CD14-positive monocyte (primary cell): Measurements from ENCODE around the gene BRIP1. TPM values are rescaled to one million over a fixed set of nuclear protein-coding genes. Genes with fewer than 3 reads are reported as not detected.
"Not testable (repeated sequence)": the region's sequence is repeated elsewhere in the genome, so short reads cannot be mapped to it uniquely, and the experiment has no call there.

Source experiments
- DNase-seq, 3 donors: peaks; one replicate each; pipeline ENCODE4 v3.0.0-alpha.2; 2011 to 2022
- H2AFZ ChIP-seq: 2 replicates; pipeline ENCODE4 v1.6.0; 2012; ENCODE audit warnings: mild to moderate bottlenecking, low read depth, low read length, inconsistent platforms; ENCODE audit not compliant: insufficient read depth, poor library complexity, severe bottlenecking
- H3K27ac ChIP-seq, 2 donors: 1 replicate in 1 of 2; 2 replicates in 1 of 2; pipeline ENCODE4 v1.5.1; 2012 to 2013; ENCODE audit warnings: low read length in 2 of 2, control low read depth in 1 of 2, inconsistent platforms in 1 of 2, low read depth in 1 of 2, mild to moderate bottlenecking in 1 of 2
- H3K27me3 ChIP-seq, 2 donors: one replicate each; pipeline versions ENCODE4 v1.6.0 to v1.6.1; 2011 to 2013; ENCODE audit warnings: low read length in 2 of 2; ENCODE audit not compliant: control insufficient read depth in 2 of 2, insufficient read depth in 2 of 2
- H3K36me3 ChIP-seq, 2 donors: replicated peaks in 1 of 2; 1 replicate in 1 of 2; 2 replicates in 1 of 2; pipeline versions ENCODE4 v1.5.1 to v1.6.1; 2012 to 2013; ENCODE audit warnings: low read length in 2 of 2, control low read depth in 1 of 2, inconsistent platforms in 1 of 2, mild to moderate bottlenecking in 1 of 2; ENCODE audit not compliant: insufficient read depth in 2 of 2, control insufficient read depth in 1 of 2
- H3K4me1 ChIP-seq, 2 donors: 1 replicate in 1 of 2; 2 replicates in 1 of 2; pipeline versions ENCODE4 v1.5.1 to v1.6.1; 2012 to 2013; ENCODE audit warnings: low read length in 2 of 2, control low read depth in 1 of 2, inconsistent platforms in 1 of 2, mild to moderate bottlenecking in 1 of 2, moderate library complexity in 1 of 2; ENCODE audit not compliant: insufficient read depth in 2 of 2, control insufficient read depth in 1 of 2
- H3K4me2 ChIP-seq: replicated peaks from 2 replicates; pipeline ENCODE3; 2012; ENCODE audit warnings: low read length, moderate library complexity, mild to moderate bottlenecking; ENCODE audit not compliant: poor library complexity, severe bottlenecking; ENCODE audit errors: extremely low read depth
- H3K4me3 ChIP-seq, 3 experiments: fragments of 200-600 bp in 1 of 3; sonication (generic) in 1 of 3; replicated peaks in 1 of 3; 1 replicate in 2 of 3; 2 replicates in 1 of 3; pipeline ENCODE4 v1.5.1; 2011 to 2013; ENCODE audit warnings: low read length in 3 of 3, mild to moderate bottlenecking in 3 of 3, control low read depth in 2 of 3, low read depth in 2 of 3, inconsistent platforms in 1 of 3, moderate library complexity in 1 of 3
- H3K79me2 ChIP-seq: 2 replicates; pipeline ENCODE4 v1.6.0; 2012; ENCODE audit warnings: mild to moderate bottlenecking, control low read depth, inconsistent platforms, low read length, moderate library complexity; ENCODE audit not compliant: insufficient read depth
- H3K9ac ChIP-seq: 2 replicates; pipeline ENCODE4 v1.6.0; 2017; ENCODE audit warnings: low read length, mild to moderate bottlenecking; ENCODE audit not compliant: insufficient read depth, poor library complexity, severe bottlenecking
- H3K9me3 ChIP-seq, 2 donors: replicated peaks in 1 of 2; 1 replicate in 1 of 2; 2 replicates in 1 of 2; pipeline versions ENCODE4 v1.5.1 to v1.6.1; 2012 to 2013; ENCODE audit warnings: low read length in 2 of 2, control low read depth in 1 of 2; ENCODE audit not compliant: control insufficient read depth in 1 of 2, insufficient read depth in 1 of 2
- H4K20me1 ChIP-seq: 2 replicates; pipeline ENCODE4 v1.6.0; 2012; ENCODE audit warnings: mild to moderate bottlenecking, low read length, control low read depth, moderate library complexity; ENCODE audit not compliant: insufficient read depth
- H3K27ac Mint-ChIP-seq, 7 donors: one replicate each; pipeline ENCODE4 v1.8.0; 2020; ENCODE audit warnings: mild to moderate bottlenecking in 7 of 7, mixed read lengths in 7 of 7, moderate library complexity in 6 of 7, inconsistent platforms in 2 of 7
- H3K27me3 Mint-ChIP-seq, 3 donors: one replicate each; pipeline ENCODE4 v1.8.0; 2021 to 2022; ENCODE audit warnings: low read depth in 3 of 3, mild to moderate bottlenecking in 3 of 3, mixed read lengths in 3 of 3, moderate library complexity in 3 of 3, inconsistent platforms in 1 of 3
- H3K36me3 Mint-ChIP-seq, 2 donors: one replicate each; pipeline ENCODE4 v1.8.0; 2020; ENCODE audit warnings: mixed read lengths in 2 of 2, inconsistent platforms in 1 of 2, mild to moderate bottlenecking in 1 of 2
- H3K4me1 Mint-ChIP-seq: one replicate; pipeline ENCODE4 v1.8.0; 2020; ENCODE audit warnings: mild to moderate bottlenecking, mixed read lengths
- H3K4me3 Mint-ChIP-seq, 2 donors: one replicate each; pipeline ENCODE4 v1.8.0; 2020; ENCODE audit warnings: mild to moderate bottlenecking in 2 of 2, mixed read lengths in 2 of 2, moderate library complexity in 1 of 2
- H3K9me3 Mint-ChIP-seq, 7 donors: one replicate each; pipeline ENCODE4 v1.8.0; 2020 to 2022; ENCODE audit warnings: mixed read lengths in 7 of 7, mild to moderate bottlenecking in 6 of 7, moderate library complexity in 6 of 7, inconsistent platforms in 2 of 7
- CTCF ChIP-seq: fragments of 200-600 bp; IDR thresholded peaks from one replicate; pipeline ENCODE4 v1.8.0; 2022; ENCODE audit warnings: antibody characterized with exemption, mild to moderate bottlenecking
- WGBS: methylation state at CpG from one replicate; pipeline ENCODE4 v1.1.5; 2013; ENCODE audit warnings: missing lambda C conversion rate; ENCODE audit not compliant: insufficient coverage; 5-methylcytosine and 5-hydroxymethylcytosine counted together
- intact Hi-C, 2 donors: fragments of 100-400 bp; cut with micrococcal nuclease; formaldehyde crosslinking; loops; one replicate each; pipeline versions ENCODE4 v1.15.0 to v1.15.1; 2023
- polyA plus RNA-seq, 3 donors: library from polyadenylated mRNA; depleted of rRNA in 1 of 3; unstranded in 2 of 3; stranded (reverse) in 1 of 3; fragments of 300-500 nt in 2 of 3; fragments of >200 nt in 1 of 3; fragmentation: Illumina TruSeq in 2 of 3; gene quantifications; 1 replicate in 2 of 3; 2 replicates in 1 of 3; pipeline ENCODE4 v1.2.3, GENCODE V29; 2012 to 2021

BRIP1 gene
- polyA plus RNA-seq, 3 donors, result 0.11 to 0.12 TPM; not detected in 1

DNA sequence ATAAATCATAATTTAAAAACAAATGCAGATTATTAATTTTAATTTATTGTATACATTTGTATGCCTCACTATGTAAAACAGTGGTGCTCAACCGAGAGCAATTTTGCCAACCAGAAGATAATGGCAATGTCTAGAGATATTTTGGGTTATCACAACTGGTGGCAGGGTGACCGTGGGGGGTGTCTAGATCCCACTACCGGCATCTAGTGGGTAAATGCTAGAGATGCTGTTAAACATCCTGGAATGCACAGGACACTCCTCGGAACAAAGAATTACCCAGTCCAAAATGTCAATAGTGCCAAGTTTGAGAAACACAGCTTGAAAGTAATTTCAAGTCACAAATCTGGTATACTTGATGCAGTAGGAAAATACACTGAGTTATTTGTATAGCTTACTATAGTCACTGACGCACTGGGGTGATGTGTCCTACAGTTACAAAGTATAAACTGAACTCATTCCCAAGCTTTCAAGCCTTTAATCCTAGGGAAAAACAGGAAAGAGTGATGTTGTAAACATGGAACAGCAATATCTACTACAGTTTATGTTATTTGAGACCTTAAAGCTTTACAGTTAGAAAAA, 133.5 kb downstream of the BRIP1 start:
- Mint-ChIP-seq H3K27ac (no peak overlapping the region), H3K36me3 (peaks cover 19 to 32% of the 10 kb centered on the region in 2 donors), H3K4me1 (no peaks in the 10 kb centered on the region), H3K27me3 (no peaks in the 10 kb centered on the region), H3K4me3 (no peak overlapping the region), H3K9me3 (peaks cover 0 to 2% (median 0%) of the 10 kb centered on the region in 7 donors)
- TF ChIP-seq CTCF, result no peak
- Histone ChIP-seq H3K4me2 (no peak overlapping the region), H3K4me1 (no peaks in the 10 kb centered on the region), H3K27ac (no peak overlapping the region), H3K79me2 (no peaks in the 10 kb centered on the region), H3K36me3 (peaks cover 0 to 17% of the 10 kb centered on the region in 2 donors), H2AFZ (no peak overlapping the region), H4K20me1 (no peaks in the 10 kb centered on the region), H3K9me3 (no peaks in the 10 kb centered on the region), H3K9ac (no peak overlapping the region), H3K27me3 (no peaks in the 10 kb centered on the region), H3K4me3 (no peak overlapping the region)
- 100% methylated on average over 2 of the region's 5 CpGs for WGBS
- intact Hi-C loops, result no loop called here
- no peak for DNase-seq

DNA sequence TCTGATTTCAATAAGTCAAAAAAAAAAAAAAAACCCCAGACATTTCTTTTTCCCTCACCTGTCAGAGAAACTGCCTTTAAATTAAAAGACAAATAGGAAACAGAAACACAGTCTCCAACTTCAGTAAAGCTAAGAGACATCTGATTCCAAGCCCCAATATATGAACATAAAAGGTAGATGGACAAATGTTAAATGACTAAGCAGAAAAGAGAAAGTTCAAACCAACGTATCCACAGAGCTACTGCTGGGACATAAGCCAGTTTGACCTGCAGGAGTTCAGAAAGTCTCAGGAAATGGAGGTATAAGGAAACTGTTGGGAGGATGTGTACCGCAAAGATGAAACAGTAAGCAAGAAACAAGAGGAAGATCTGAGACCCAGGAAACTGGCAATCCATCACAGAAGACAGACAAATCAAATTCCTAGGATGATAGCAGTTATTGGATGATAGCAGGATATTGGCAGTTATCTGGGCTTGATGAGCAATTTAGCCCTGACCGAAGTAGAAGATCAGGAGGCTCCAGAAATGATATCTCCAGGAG, 135.0 kb downstream of the BRIP1 start:
- Histone ChIP-seq H3K9me3 (no peaks in the 10 kb centered on the region), H3K27me3 (no peaks in the 10 kb centered on the region), H3K27ac (no peak overlapping the region), H3K9ac (no peak overlapping the region), H4K20me1 (no peaks in the 10 kb centered on the region), H3K36me3 (peaks cover 0 to 17% of the 10 kb centered on the region in 2 donors), H2AFZ (no peak overlapping the region), H3K4me2 (no peak overlapping the region), H3K79me2 (no peaks in the 10 kb centered on the region), H3K4me1 (no peaks in the 10 kb centered on the region), H3K4me3 (no peak overlapping the region)
- Mint-ChIP-seq H3K9me3 (peaks cover 0 to 2% (median 0%) of the 10 kb centered on the region in 7 donors), H3K27me3 (no peaks in the 10 kb centered on the region), H3K4me3 (no peak overlapping the region), H3K36me3 (peaks cover 21 to 32% of the 10 kb centered on the region in 2 donors), H3K4me1 (no peaks in the 10 kb centered on the region), H3K27ac (no peak overlapping the region)
- no peak for TF ChIP-seq CTCF
- 75% methylated on average over 2 of the region's 3 CpGs for WGBS
- DNase-seq, result no peak
- intact Hi-C loops, result no loop called here

DNA sequence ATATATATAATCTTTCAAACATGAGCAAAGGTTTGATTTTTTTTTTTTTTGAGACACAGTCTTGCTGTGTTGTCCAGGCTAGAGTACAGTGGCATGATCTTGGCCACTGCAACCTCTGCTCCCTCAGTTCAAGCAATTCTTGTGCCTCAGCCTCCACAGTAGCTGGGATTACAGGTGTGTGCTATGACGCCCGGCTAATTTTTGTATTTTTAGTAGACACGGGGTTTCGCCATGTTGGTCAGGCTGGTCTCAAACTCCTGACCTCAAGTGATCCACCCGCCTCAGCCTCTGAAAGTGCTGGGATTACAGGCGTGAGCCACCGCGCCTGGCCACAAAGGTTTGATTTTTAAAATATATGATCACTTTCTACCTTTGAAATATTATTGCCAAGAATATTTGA, 135.5 kb downstream of the BRIP1 start:
- H2AFZ ChIP-seq, H3K4me2 ChIP-seq, DNase-seq, H3K27me3 ChIP-seq, H3K79me2 ChIP-seq, H3K4me1 ChIP-seq, intact Hi-C loops, H3K4me1 Mint-ChIP-seq, H3K27ac Mint-ChIP-seq, H3K4me3 Mint-ChIP-seq, H3K27ac ChIP-seq, H3K4me3 ChIP-seq, H3K27me3 Mint-ChIP-seq, H3K9me3 Mint-ChIP-seq, H3K9ac ChIP-seq, H4K20me1 ChIP-seq, H3K9me3 ChIP-seq: not testable (repeated sequence)
- 95% methylated on average over 4 of the region's 8 CpGs for WGBS
- peaks cover 25 to 31% of the 10 kb centered on the region in 2 donors for H3K36me3 Mint-ChIP-seq
- H3K36me3 ChIP-seq, result peaks cover 0 to 17% of the 10 kb centered on the region in 2 donors
